Measurements from ENCODE around the gene TPCN1. TPM values are rescaled to one million over a fixed set of nuclear protein-coding genes. Genes with fewer than 3 reads are reported as not detected.

The TPCN1 gene
- total RNA-seq, 1 experiment from 2014 or later = 18.8 TPM

GRCh38 chr12:113262710-113263109 lies 41.4 kb downstream of the TPCN1 start:
- CTCF ChIA-PET = no interaction called here
- intact Hi-C loops (cut with micrococcal nuclease; ENCODE audit: unreplicated experiment) = no loop called here
- Histone ChIP-seq H3K36me3 (ENCODE audit: insufficient read depth, low read length, poor library complexity, severe bottlenecking) (no peaks in the 10 kb centered on the region), H3K27me3 (replicated peaks; ENCODE audit: insufficient read depth, low read depth, low read length, poor library complexity) (no peaks in the 10 kb centered on the region), H3K4me3 (ENCODE audit: low read depth, low read length, poor library complexity, severe bottlenecking) (no peak overlapping the region), H3K27ac (ENCODE audit: low read depth, low read length, poor library complexity, severe bottlenecking) (no peak overlapping the region), H3K9me3 (ENCODE audit: low read depth, low read length, poor library complexity, severe bottlenecking) (no peaks in the 10 kb centered on the region), H3K4me1 (ENCODE audit: insufficient read depth, low read length, poor library complexity, severe bottlenecking) (peaks cover 14% of the 10 kb centered on the region)
- POLR2A ChIA-PET (ENCODE audit: low non-redundant PET) = interaction anchor here (0.5 kb wide), 1 partner anchor 39 kb away, joined by 3 read pairs; no protein-coding TSS in a partner anchor
- BruUV-seq (replicated peaks) = no TSS peak
- TF ChIP-seq EZH2 (IDR thresholded peaks at IDR 0.05; ENCODE audit: borderline replicate concordance, low read depth, low read length, poor library complexity, severe bottlenecking) = no peak
- no peak for TF ChIP-seq CTCF (conservative IDR thresholded peaks at IDR 0.05; ENCODE audit: low read depth, low read length)
- DNase-seq (ENCODE audit: low spot score) = no peak

- intact Hi-C loops (cut with micrococcal nuclease; ENCODE audit: unreplicated experiment) = no loop called here
- no peak for TF ChIP-seq CTCF (conservative IDR thresholded peaks at IDR 0.05; ENCODE audit: low read depth, low read length)
- no peak for TF ChIP-seq EZH2 (IDR thresholded peaks at IDR 0.05; ENCODE audit: borderline replicate concordance, low read depth, low read length, poor library complexity, severe bottlenecking)
- Histone ChIP-seq H3K27me3 (replicated peaks; ENCODE audit: insufficient read depth, low read depth, low read length, poor library complexity) (no peaks in the 10 kb centered on the region), H3K36me3 (ENCODE audit: insufficient read depth, low read length, poor library complexity, severe bottlenecking) (no peaks in the 10 kb centered on the region), H3K4me3 (ENCODE audit: low read depth, low read length, poor library complexity, severe bottlenecking) (no peak overlapping the region), H3K27ac (ENCODE audit: low read depth, low read length, poor library complexity, severe bottlenecking) (no peak overlapping the region), H3K4me1 (ENCODE audit: insufficient read depth, low read length, poor library complexity, severe bottlenecking) (peaks cover 14% of the 10 kb centered on the region), H3K9me3 (ENCODE audit: low read depth, low read length, poor library complexity, severe bottlenecking) (no peaks in the 10 kb centered on the region)
- no peak for DNase-seq (ENCODE audit: low spot score)
- CTCF ChIA-PET = no interaction called here
- POLR2A ChIA-PET (ENCODE audit: low non-redundant PET) = no interaction called here
- BruUV-seq (replicated peaks) = no TSS peak
Observed at GRCh38 chr12:113263431-113263963, 42.2 kb downstream of the TPCN1 start.

GRCh38 chr12:113266106-113266895 lies 45.0 kb downstream of the TPCN1 start:
- Histone ChIP-seq H3K4me3 (ENCODE audit: low read depth, low read length, poor library complexity, severe bottlenecking) (no peak overlapping the region), H3K36me3 (ENCODE audit: insufficient read depth, low read length, poor library complexity, severe bottlenecking) (no peaks in the 10 kb centered on the region), H3K9me3 (ENCODE audit: low read depth, low read length, poor library complexity, severe bottlenecking) (no peaks in the 10 kb centered on the region), H3K27me3 (replicated peaks; ENCODE audit: insufficient read depth, low read depth, low read length, poor library complexity) (no peaks in the 10 kb centered on the region), H3K4me1 (ENCODE audit: insufficient read depth, low read length, poor library complexity, severe bottlenecking) (peaks cover 6% of the 10 kb centered on the region), H3K27ac (ENCODE audit: low read depth, low read length, poor library complexity, severe bottlenecking) (no peak overlapping the region)
- no peak for DNase-seq (ENCODE audit: low spot score)
- CTCF ChIA-PET = no interaction called here
- intact Hi-C loops (cut with micrococcal nuclease; ENCODE audit: unreplicated experiment) = no loop called here
- TF ChIP-seq CTCF (conservative IDR thresholded peaks at IDR 0.05; ENCODE audit: low read depth, low read length) (no peak), EZH2 (IDR thresholded peaks at IDR 0.05; ENCODE audit: borderline replicate concordance, low read depth, low read length, poor library complexity, severe bottlenecking) (no peak)
- POLR2A ChIA-PET (ENCODE audit: low non-redundant PET) = no interaction called here
- BruUV-seq (replicated peaks) = no TSS peak
